Heart right ventricle (tissue), 16 donors: ENCODE results near the gene BICDL2. TPM values are rescaled to one million over a fixed set of nuclear protein-coding genes. Genes with fewer than 3 reads are reported as not detected.

Experiments used
- ATAC-seq, 8 donors: fragments of 200-7000 bp; cut with Tn5 transposase; one replicate each; pipeline ENCODE4 v1.9.1; 2020; ENCODE audit warnings: mild to moderate bottlenecking in 8 of 8, moderate library complexity in 8 of 8, moderate number of reproducible peaks in 1 of 8
- DNase-seq, 2 donors: peaks; one replicate each; pipeline ENCODE4 v3.0.0-alpha.2; 2020
- H3K27ac ChIP-seq, 10 donors: fragments of 200-600 bp; sonication (generic) in 2 of 10; one replicate each; pipeline versions ENCODE4 v1.5.0 to v1.8.0; 2020 to 2022; ENCODE audit warnings: mild to moderate bottlenecking in 3 of 10
- H3K27me3 ChIP-seq, 7 donors: fragments of 200-600 bp; one replicate each; pipeline ENCODE4 v1.8.0; 2021 to 2022; ENCODE audit warnings: mild to moderate bottlenecking in 2 of 7
- H3K36me3 ChIP-seq, 9 donors: fragments of 200-600 bp; sonication (generic) in 1 of 9; one replicate each; pipeline versions ENCODE4 v1.5.0 to v1.8.0; 2020 to 2022; ENCODE audit warnings: mild to moderate bottlenecking in 2 of 9
- H3K4me1 ChIP-seq, 9 donors: fragments of 200-600 bp; sonication (generic) in 1 of 9; one replicate each; pipeline versions ENCODE4 v1.5.0 to v1.8.0; 2020 to 2022; ENCODE audit warnings: mild to moderate bottlenecking in 4 of 9
- H3K4me3 ChIP-seq, 10 donors: fragments of 200-600 bp; sonication (generic) in 2 of 10; one replicate each; pipeline versions ENCODE4 v1.5.0 to v1.8.0; 2020 to 2022; ENCODE audit warnings: mild to moderate bottlenecking in 7 of 10, moderate library complexity in 2 of 10
- H3K9me3 ChIP-seq, 11 donors: fragments of 200-600 bp in 10 of 11; sonication (generic) in 2 of 11; one replicate each; pipeline versions ENCODE4 v1.5.0 to v1.8.0; 2013 to 2022; ENCODE audit warnings: mild to moderate bottlenecking in 2 of 11, control low read depth in 1 of 11, moderate library complexity in 1 of 11
- CTCF ChIP-seq, 9 donors: fragments of 200-600 bp; sonication (generic) in 2 of 9; IDR thresholded peaks; one replicate each; pipeline versions ENCODE4 v1.5.0 to v1.8.0; 2021 to 2022; ENCODE audit warnings: antibody characterized with exemption in 9 of 9, mild to moderate bottlenecking in 5 of 9, moderate library complexity in 1 of 9
- WGBS, 2 donors: extraction: QIAGEN DNeasy Blood & Tissue Kit; methylation state at CpG; one replicate each; pipeline ENCODE4 v1.1.7; 2013; ENCODE audit warnings: inconsistent platforms in 1 of 2; 5-methylcytosine and 5-hydroxymethylcytosine counted together
- intact Hi-C, 10 donors: fragments of 100-400 bp; cut with DNase I; formaldehyde crosslinking; loops; one replicate each; pipeline versions ENCODE4 v1.11.1 to v1.14.2; 2022
- polyA plus RNA-seq, 2 donors: library from polyadenylated mRNA; stranded (reverse); fragments of 200-250 nt; gene quantifications; one replicate each; pipeline ENCODE4 v1.2.3, GENCODE V29; 2013
- total RNA-seq, 10 donors: library from RNA; stranded (reverse); fragmentation: NEBNext Ultra II Directional in 3 of 10; extraction: Animal tissue kit (Norgen Biotek cat#: 25700) in 3 of 10; gene quantifications; one replicate each; pipeline versions ENCODE4 v1.2.1 to v1.2.4, GENCODE V29; 2021 to 2023
- donor health status: Arrhythmogenic right ventricular cardiomyopathy.
- donor health status: ischemic (EF 13 %, LVEDD 7.1; RV severe dilation, severe dysfunction).
- donor health status: healthy with polysubstance abuse.
- donor health status: DM: no; HTN: yes; CAD: no.
- donor health status: DM: no; HTN: no; CAD: no.
- donor health status: ischemic (EF 25% LVEDD 6.9; RV normal size, moderate dysfunction).
- donor health status: ischemic (EF 25% LVEDD 5.7; RV mildly dilated, moderate dysfunction).
- donor health status: healthy.
- donor health status: DM: yes; HTN: yes; CAD: no.
- donor health status: Ischemic cardiomyopathy.
- donor health status: ischemic (EF 35%, LVEDD 5.7; RV mildly dilated, moderate dysfunction).
- donor health status: nonischemic (EF 11% LVEDD 7.7; RV severe dilation, severe dysfunction).
- donor health status: DM: yes; HTN: yes; CAD: no.
- donor health status: PGD.
- donor health status: ischemic (EF 29% LVEDD 5.4; RV normal size, mild dysfunction).
- donor health status: nonischemic (EF 23%, LVEDD 6.1; RV moderate dilation, normal function).

BICDL2 gene
- total and polyA plus RNA-seq, 12 donors = 0.04 TPM; not detected in 11

GRCh38 chr16:3030222-3031212 is 6.2 kb downstream of the BICDL2 start:
- H3K4me1 ChIP-seq = peaks cover 6 to 24% (median 12%) of the 10 kb centered on the region in 9 donors
- no peak overlapping the region for H3K4me3 ChIP-seq
- H3K36me3 ChIP-seq = peaks cover 0 to 24% (median 17%) of the 10 kb centered on the region in 9 donors
- no peak for ATAC-seq
- no peak overlapping the region for H3K27ac ChIP-seq
- no peak for DNase-seq
- WGBS, 2 donors = 79 to 80% methylated on average over 33 of the region's 33 CpGs
- H3K27me3 ChIP-seq = peaks cover 9 to 70% (median 63%) of the 10 kb centered on the region in 7 donors
- H3K9me3 ChIP-seq = no peaks in the 10 kb centered on the region
- intact Hi-C loops = no loop called here
- TF ChIP-seq CTCF (IDR thresholded peaks at IDR 0.05) = no peak

- Histone ChIP-seq H3K9me3 (no peaks in the 10 kb centered on the region), H3K4me3 (peak overlapping the region in 6 of 10 donors; percentile 11 to 36 (median 18)), H3K27ac (no peak overlapping the region), H3K27me3 (peaks cover 5 to 62% (median 54%) of the 10 kb centered on the region in 7 donors), H3K36me3 (peaks cover 0 to 25% (median 17%) of the 10 kb centered on the region in 9 donors), H3K4me1 (peaks cover 6 to 31% (median 14%) of the 10 kb centered on the region in 9 donors)
- DNase-seq = no peak
- intact Hi-C loops = no loop called here
- 9% methylated on average over 59 of the region's 59 CpGs for WGBS, 2 donors
- ATAC-seq = peak in 1 of 8 donors; percentile 23
- no peak for TF ChIP-seq CTCF (IDR thresholded peaks at IDR 0.05)
These were observed 7.1 kb downstream of the BICDL2 start for GRCh38 chr16:3029491-3030221.

- Histone ChIP-seq H3K4me1 (peaks cover 7 to 36% (median 18%) of the 10 kb centered on the region in 9 donors), H3K27me3 (peaks cover 5 to 53% (median 48%) of the 10 kb centered on the region in 7 donors), H3K27ac (no peak overlapping the region), H3K4me3 (peak overlapping the region in 1 of 10 donors; percentile 9), H3K9me3 (no peaks in the 10 kb centered on the region), H3K36me3 (peaks cover 0 to 25% (median 17%) of the 10 kb centered on the region in 9 donors)
- no peak for ATAC-seq
- no peak for TF ChIP-seq CTCF (IDR thresholded peaks at IDR 0.05)
- DNase-seq = no peak
- 28 to 37% methylated on average over 12 to 15 of the region's 15 CpGs for whole genome bisulfite sequencing, 2 donors
- intact Hi-C loops = no loop called here
These were observed 7.9 kb downstream of the BICDL2 start for GRCh38 chr16:3028716-3029319.
